Ovary (tissue), 3 donors: ENCODE measurements around the gene PLAGL2.

Experiments
- POLR2A ChIP-seq: fragments of 450-650 bp; IDR thresholded peaks from one replicate; pipeline ENCODE4 v1.6.1; 2017; ENCODE audit warnings: antibody characterized with exemption, mild to moderate bottlenecking, moderate library complexity
- TF ChIP-seq, protein P1 (sequence below), 3 donors: fragments of 450-650 bp in 2 of 3; fragments of 200-600 bp in 1 of 3; IDR thresholded peaks; one replicate each; pipeline versions ENCODE4 v1.5.1 to v1.8.0; 2016 to 2022; ENCODE audit warnings: antibody characterized with exemption in 3 of 3, mild to moderate bottlenecking in 1 of 3
- donor health status: DM: no; HTN: no; CAD: no.

- no peak for TF ChIP-seq POLR2A
- TF ChIP-seq, protein P1, sequence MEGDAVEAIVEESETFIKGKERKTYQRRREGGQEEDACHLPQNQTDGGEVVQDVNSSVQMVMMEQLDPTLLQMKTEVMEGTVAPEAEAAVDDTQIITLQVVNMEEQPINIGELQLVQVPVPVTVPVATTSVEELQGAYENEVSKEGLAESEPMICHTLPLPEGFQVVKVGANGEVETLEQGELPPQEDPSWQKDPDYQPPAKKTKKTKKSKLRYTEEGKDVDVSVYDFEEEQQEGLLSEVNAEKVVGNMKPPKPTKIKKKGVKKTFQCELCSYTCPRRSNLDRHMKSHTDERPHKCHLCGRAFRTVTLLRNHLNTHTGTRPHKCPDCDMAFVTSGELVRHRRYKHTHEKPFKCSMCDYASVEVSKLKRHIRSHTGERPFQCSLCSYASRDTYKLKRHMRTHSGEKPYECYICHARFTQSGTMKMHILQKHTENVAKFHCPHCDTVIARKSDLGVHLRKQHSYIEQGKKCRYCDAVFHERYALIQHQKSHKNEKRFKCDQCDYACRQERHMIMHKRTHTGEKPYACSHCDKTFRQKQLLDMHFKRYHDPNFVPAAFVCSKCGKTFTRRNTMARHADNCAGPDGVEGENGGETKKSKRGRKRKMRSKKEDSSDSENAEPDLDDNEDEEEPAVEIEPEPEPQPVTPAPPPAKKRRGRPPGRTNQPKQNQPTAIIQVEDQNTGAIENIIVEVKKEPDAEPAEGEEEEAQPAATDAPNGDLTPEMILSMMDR (IDR thresholded peaks at IDR 0.05): no peak
Observed at GRCh38 chr20:32234135-32234808, 26.7 kb upstream of the PLAGL2 start.
